ENCODE data around the gene SMAD7. TPM values are rescaled to one million over a fixed set of nuclear protein-coding genes. Genes with fewer than 3 reads are reported as not detected.

The SMAD7 gene
- total RNA-seq, 1 donor from 2014 or later: 53.6 TPM

GRCh38 chr18:48879008-48879431 is 71.7 kb downstream of the SMAD7 start:
- no peaks in the 10 kb centered on the region for H3K27me3 Mint-ChIP-seq (ENCODE audit: unreplicated experiment)
- no peaks in the 10 kb centered on the region for H3K9me3 Mint-ChIP-seq (ENCODE audit: unreplicated experiment)
- H3K4me3 Mint-ChIP-seq (ENCODE audit: unreplicated experiment): no peak overlapping the region
- H3K4me1 Mint-ChIP-seq (ENCODE audit: unreplicated experiment): peaks cover 44% of the 10 kb centered on the region
- H3K27ac Mint-ChIP-seq (ENCODE audit: unreplicated experiment): no peak overlapping the region
- TF ChIP-seq CTCF (IDR thresholded peaks at IDR 0.05): no peak
- H3K36me3 Mint-ChIP-seq (ENCODE audit: unreplicated experiment): peaks cover 3% of the 10 kb centered on the region
- DNase-seq (ENCODE audit: extremely low spot score, unreplicated experiment): no peak

- Mint-ChIP-seq H3K4me3 (ENCODE audit: unreplicated experiment) (no peak overlapping the region), H3K9me3 (ENCODE audit: unreplicated experiment) (no peaks in the 10 kb centered on the region), H3K27ac (ENCODE audit: unreplicated experiment) (peak overlapping the region; percentile 35), H3K27me3 (ENCODE audit: unreplicated experiment) (no peaks in the 10 kb centered on the region), H3K36me3 (ENCODE audit: unreplicated experiment) (peaks cover 3% of the 10 kb centered on the region), H3K4me1 (ENCODE audit: unreplicated experiment) (peaks cover 45% of the 10 kb centered on the region)
- TF ChIP-seq CTCF (IDR thresholded peaks at IDR 0.05): no peak
- DNase-seq (ENCODE audit: extremely low spot score, unreplicated experiment): no peak
Observed at GRCh38 chr18:48878471-48878870, 72.3 kb downstream of the SMAD7 start.

- Mint-ChIP-seq H3K27ac (ENCODE audit: unreplicated experiment) (peak overlapping the region; percentile 35), H3K9me3 (ENCODE audit: unreplicated experiment) (no peaks in the 10 kb centered on the region), H3K4me3 (ENCODE audit: unreplicated experiment) (no peak overlapping the region), H3K36me3 (ENCODE audit: unreplicated experiment) (peaks cover 3% of the 10 kb centered on the region), H3K4me1 (ENCODE audit: unreplicated experiment) (peaks cover 48% of the 10 kb centered on the region), H3K27me3 (ENCODE audit: unreplicated experiment) (no peaks in the 10 kb centered on the region)
- TF ChIP-seq CTCF (IDR thresholded peaks at IDR 0.05): no peak
- DNase-seq (ENCODE audit: extremely low spot score, unreplicated experiment): no peak
Observed at GRCh38 chr18:48877941-48878340, 72.8 kb downstream of the SMAD7 start.

- peaks cover 3% of the 10 kb centered on the region for H3K36me3 Mint-ChIP-seq (ENCODE audit: unreplicated experiment)
- H3K4me1 Mint-ChIP-seq (ENCODE audit: unreplicated experiment): peaks cover 60% of the 10 kb centered on the region
- TF ChIP-seq CTCF (IDR thresholded peaks at IDR 0.05): no peak
- H3K9me3 Mint-ChIP-seq (ENCODE audit: unreplicated experiment): no peaks in the 10 kb centered on the region
- DNase-seq (ENCODE audit: extremely low spot score, unreplicated experiment): no peak
- no peak overlapping the region for H3K4me3 Mint-ChIP-seq (ENCODE audit: unreplicated experiment)
- H3K27ac Mint-ChIP-seq (ENCODE audit: unreplicated experiment): no peak overlapping the region
- H3K27me3 Mint-ChIP-seq (ENCODE audit: unreplicated experiment): no peaks in the 10 kb centered on the region
Observed at GRCh38 chr18:48876590-48876989, 74.2 kb downstream of the SMAD7 start.

GRCh38 chr18:48875942-48876511 is 74.7 kb downstream of the SMAD7 start:
- H3K27me3 Mint-ChIP-seq (ENCODE audit: unreplicated experiment): no peaks in the 10 kb centered on the region
- no peak overlapping the region for H3K4me3 Mint-ChIP-seq (ENCODE audit: unreplicated experiment)
- H3K36me3 Mint-ChIP-seq (ENCODE audit: unreplicated experiment): no peaks in the 10 kb centered on the region
- DNase-seq (ENCODE audit: extremely low spot score, unreplicated experiment): no peak
- no peaks in the 10 kb centered on the region for H3K9me3 Mint-ChIP-seq (ENCODE audit: unreplicated experiment)
- TF ChIP-seq CTCF (IDR thresholded peaks at IDR 0.05): no peak
- no peak overlapping the region for H3K27ac Mint-ChIP-seq (ENCODE audit: unreplicated experiment)
- peaks cover 60% of the 10 kb centered on the region for H3K4me1 Mint-ChIP-seq (ENCODE audit: unreplicated experiment)
